Measurements from ENCODE around the gene ANKK1. TPM values are rescaled to one million over a fixed set of nuclear protein-coding genes. Genes with fewer than 3 reads are reported as not detected.

Gene ANKK1
- total RNA-seq, 2 experiments from 2014 or later, result not detected

- Mint-ChIP-seq H3K27ac (no peak overlapping the region), H3K36me3 (ENCODE audit: low read depth) (no peaks in the 10 kb centered on the region), H3K4me3 (no peak overlapping the region), H3K4me1 (peaks cover 19% of the 10 kb centered on the region), H3K9me3 (no peaks in the 10 kb centered on the region), H3K27me3 (peaks cover 20% of the 10 kb centered on the region)
- CTCF ChIA-PET, result no interaction called here
- DNase-seq, result no peak
- POLR2A ChIA-PET, result no interaction called here
Measured at GRCh38 chr11:113440816-113441215, 53.2 kb downstream of the ANKK1 start.

DNA sequence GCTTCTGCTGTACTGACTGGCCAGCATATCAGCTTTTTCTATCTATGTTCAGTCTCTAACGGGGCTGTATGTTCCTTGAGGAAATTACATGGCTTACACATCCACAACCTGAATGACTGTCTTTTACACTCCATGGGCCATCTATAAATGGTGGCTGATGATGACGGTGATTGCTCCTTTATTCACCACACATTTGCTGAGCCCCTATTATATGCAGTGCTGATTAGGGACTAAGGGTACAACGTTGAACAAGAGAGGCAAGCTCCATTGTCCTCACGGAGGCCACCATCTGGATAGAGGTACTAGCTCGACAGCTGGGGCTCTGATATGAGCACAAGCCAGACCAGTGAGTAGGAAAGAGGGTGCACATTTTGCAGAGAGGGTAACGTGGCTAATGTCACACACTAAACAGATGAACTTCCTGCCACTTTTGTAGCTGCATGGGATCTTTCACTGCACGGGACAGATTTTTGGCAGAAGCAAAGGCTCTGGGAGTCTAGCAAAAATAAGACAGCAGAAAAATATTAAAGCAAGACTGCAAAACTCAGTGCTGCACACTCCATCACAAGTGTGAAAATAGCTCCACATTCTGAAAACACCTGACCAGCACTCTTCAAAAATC lies 57.0 kb downstream of the ANKK1 start:
- no peak overlapping the region for H3K4me3 Mint-ChIP-seq
- H3K9me3 Mint-ChIP-seq, result no peaks in the 10 kb centered on the region
- POLR2A ChIA-PET, result no interaction called here

DNA sequence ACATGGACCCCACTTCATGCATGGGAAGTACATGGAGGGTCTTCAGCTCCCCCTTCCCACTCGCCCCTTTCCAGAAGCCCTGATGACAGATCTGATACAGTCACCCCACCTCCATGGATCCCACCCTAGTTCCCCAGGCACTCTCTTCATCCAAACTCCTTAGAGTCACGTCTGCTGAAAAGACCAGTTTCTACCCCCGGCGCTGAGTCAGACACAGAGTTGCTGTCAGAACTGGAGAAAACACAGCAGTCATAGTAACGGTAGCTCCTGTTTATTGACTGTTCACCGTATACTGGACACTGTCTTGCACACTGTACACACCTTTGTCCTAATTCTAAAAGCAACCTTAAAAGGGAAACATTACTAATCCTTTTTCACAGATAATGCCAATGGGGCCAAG lies 58.5 kb downstream of the ANKK1 start:
- Mint-ChIP-seq H3K9me3 (no peaks in the 10 kb centered on the region), H3K27me3 (peaks cover 17% of the 10 kb centered on the region), H3K4me1 (peaks cover 37% of the 10 kb centered on the region), H3K36me3 (ENCODE audit: low read depth) (no peaks in the 10 kb centered on the region), H3K4me3 (no peak overlapping the region), H3K27ac (peak overlapping the region; percentile 22)
- CTCF ChIA-PET, result no interaction called here
- peak; percentile 40 for DNase-seq
- POLR2A ChIA-PET, result no interaction called here

More for the DNA sequence above, 57.0 kb downstream of the ANKK1 start:
- CTCF ChIA-PET, result interaction anchor here (1.2 kb wide), 1 partner anchor 88 kb away, joined by 3 read pairs; no protein-coding TSS in a partner anchor
- no peak for DNase-seq
- Mint-ChIP-seq H3K27me3 (peaks cover 19% of the 10 kb centered on the region), H3K36me3 (ENCODE audit: low read depth) (no peaks in the 10 kb centered on the region), H3K27ac (no peak overlapping the region), H3K4me1 (peaks cover 41% of the 10 kb centered on the region)

DNA sequence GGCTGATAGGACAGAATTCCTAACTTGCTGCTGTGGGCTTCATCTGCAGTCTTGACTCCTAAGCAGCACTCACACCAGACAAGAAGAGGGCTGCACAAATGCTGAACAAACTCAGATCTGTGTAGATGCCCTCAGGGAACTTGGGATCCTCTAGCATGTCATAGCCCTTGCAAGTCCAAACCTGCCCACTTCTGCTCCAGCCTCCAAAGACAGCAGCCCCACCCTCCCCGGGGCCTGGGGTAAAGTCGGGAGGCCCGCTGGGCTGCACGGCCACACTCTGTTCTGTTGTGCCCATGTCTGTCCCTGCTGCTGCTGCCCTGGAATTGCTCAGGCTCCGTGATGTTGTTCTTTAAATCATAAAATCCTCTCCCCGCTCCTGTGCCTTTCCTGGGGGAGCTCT lies 59.4 kb downstream of the ANKK1 start:
- no peaks in the 10 kb centered on the region for H3K36me3 Mint-ChIP-seq (ENCODE audit: low read depth)
- H3K9me3 Mint-ChIP-seq, result no peaks in the 10 kb centered on the region
- no peak for DNase-seq
- peaks cover 15% of the 10 kb centered on the region for H3K27me3 Mint-ChIP-seq
- H3K27ac Mint-ChIP-seq, result no peak overlapping the region
- POLR2A ChIA-PET, result no interaction called here
- CTCF ChIA-PET, result no interaction called here
- peaks cover 37% of the 10 kb centered on the region for H3K4me1 Mint-ChIP-seq
- no peak overlapping the region for H3K4me3 Mint-ChIP-seq

GRCh38 chr11:113447621-113448315 lies 60.2 kb downstream of the ANKK1 start:
- ChIA-PET CTCF (interaction anchor here (0.7 kb wide), 1 partner anchor 140 kb away, joined by 3 read pairs; no protein-coding TSS in a partner anchor), POLR2A (no interaction called here)
- Mint-ChIP-seq H3K9me3 (no peaks in the 10 kb centered on the region), H3K27me3 (peaks cover 8% of the 10 kb centered on the region), H3K27ac (peak overlapping the region; percentile 40), H3K4me1 (peaks cover 37% of the 10 kb centered on the region), H3K4me3 (no peak overlapping the region), H3K36me3 (ENCODE audit: low read depth) (no peaks in the 10 kb centered on the region)
- peak; percentile 23 for DNase-seq

DNA sequence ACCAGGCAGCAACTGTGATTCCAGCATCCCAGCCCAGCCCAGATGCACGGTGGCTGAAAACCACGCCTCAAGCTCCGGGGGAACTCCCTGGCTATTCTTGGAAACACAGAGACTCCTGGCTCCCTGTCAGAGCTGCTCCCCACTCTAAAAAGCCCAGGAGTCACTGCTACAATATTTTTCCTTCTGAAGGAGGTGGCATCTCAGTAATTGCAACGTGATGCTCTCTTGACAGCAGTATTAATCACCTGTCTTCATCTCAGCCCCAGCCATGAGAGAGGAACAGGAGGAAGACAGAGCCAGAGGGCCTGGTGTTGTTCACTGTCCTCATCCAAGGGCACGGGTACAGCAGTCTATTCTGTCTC lies 60.7 kb downstream of the ANKK1 start:
- DNase-seq, result no peak
- no peak overlapping the region for H3K4me3 Mint-ChIP-seq
- no peaks in the 10 kb centered on the region for H3K9me3 Mint-ChIP-seq
- no peak overlapping the region for H3K27ac Mint-ChIP-seq
- peaks cover 37% of the 10 kb centered on the region for H3K4me1 Mint-ChIP-seq
- no peaks in the 10 kb centered on the region for H3K36me3 Mint-ChIP-seq (ENCODE audit: low read depth)
- ChIA-PET CTCF (interaction anchor here (0.7 kb wide), 1 partner anchor 139 kb away, joined by 3 read pairs; no protein-coding TSS in a partner anchor), POLR2A (no interaction called here)
- H3K27me3 Mint-ChIP-seq, result peaks cover 5% of the 10 kb centered on the region

GRCh38 chr11:113449743-113450142 lies 62.2 kb downstream of the ANKK1 start:
- Mint-ChIP-seq H3K4me1 (peaks cover 34% of the 10 kb centered on the region), H3K9me3 (no peaks in the 10 kb centered on the region), H3K27me3 (peaks cover 2% of the 10 kb centered on the region), H3K36me3 (ENCODE audit: low read depth) (no peaks in the 10 kb centered on the region), H3K27ac (no peak overlapping the region), H3K4me3 (no peak overlapping the region)
- CTCF ChIA-PET, result no interaction called here
- no peak for DNase-seq
- POLR2A ChIA-PET, result interaction anchor here (0.7 kb wide), 1 partner anchor 141 kb away, joined by 3 read pairs; no protein-coding TSS in a partner anchor

Other genes with a start within 250 kb of the ANKK1 start
- 10 to 100 TPM; 11.9 to 13.5 TPM for gene TTC12, start 73.2 kb upstream of the ANKK1 start, total RNA-seq
- gene DRD2, start 87.6 kb downstream of the ANKK1 start, total RNA-seq, result under 1 TPM; 0.30 to 0.86 TPM

Measured in activated CD4-positive, alpha-beta memory T cell treated with anti-CD3 and anti-CD28 coated beads, Interleukin-2, amount 10 ng/mL, durations not matched to agents 7 days and 5 days (primary cell).